Vagina (tissue), 2 donors: ENCODE data around the gene CDK15. TPM values are rescaled to one million over a fixed set of nuclear protein-coding genes. Genes with fewer than 3 reads are reported as not detected.

Experiments used
- DNase-seq, 2 donors: peaks; one replicate each; pipeline ENCODE4 v3.0.0-alpha.2; 2017; ENCODE audit errors: extremely low spot score in 2 of 2
- H3K27ac ChIP-seq: fragments of 200-600 bp; sonication (generic); one replicate; pipeline ENCODE4 v1.5.1; 2019
- H3K27me3 ChIP-seq: fragments of 200-600 bp; sonication (generic); one replicate; pipeline ENCODE4 v1.5.1; 2019
- H3K36me3 ChIP-seq, 2 donors: fragments of 200-600 bp; sonication (generic); one replicate each; pipeline ENCODE4 v1.5.1; 2017 to 2019
- H3K4me1 ChIP-seq: fragments of 200-600 bp; sonication (generic); one replicate; pipeline ENCODE4 v1.5.1; 2019
- H3K4me3 ChIP-seq, 2 donors: fragments of 200-600 bp; sonication (generic); 1 replicate in 1 of 2; 2 replicates in 1 of 2; pipeline ENCODE4 v1.5.1; 2016 to 2019
- H3K9me3 ChIP-seq: fragments of 200-600 bp; sonication (generic); one replicate; pipeline ENCODE4 v1.5.1; 2019
- CTCF ChIP-seq, 3 experiments: fragments of 450-650 bp in 2 of 3; fragments of 200-600 bp in 1 of 3; sonication (generic) in 1 of 3; IDR thresholded peaks; one replicate each; pipeline ENCODE4 v1.5.1; 2017 to 2019; ENCODE audit warnings: antibody characterized with exemption in 3 of 3, mild to moderate bottlenecking in 2 of 3, moderate library complexity in 2 of 3
- POLR2A ChIP-seq, 2 donors: fragments of 450-650 bp; IDR thresholded peaks; one replicate each; pipeline ENCODE4 v1.6.1; 2017; ENCODE audit warnings: antibody characterized with exemption in 2 of 2, mild to moderate bottlenecking in 2 of 2, moderate library complexity in 2 of 2
- POLR2AphosphoS5 ChIP-seq, 2 donors: sonication (generic); formaldehyde crosslinking; IDR thresholded peaks; one replicate each; pipeline ENCODE4 v1.9.0; 2017; ENCODE audit warnings: antibody characterized with exemption in 2 of 2, mild to moderate bottlenecking in 2 of 2, low read depth in 1 of 2; ENCODE audit not compliant: insufficient read depth in 1 of 2
- intact Hi-C: fragments of 100-400 bp; cut with DNase I; formaldehyde crosslinking; loops from one replicate; pipeline ENCODE4 v1.15.1; 2023
- total RNA-seq: library from RNA; depleted of rRNA; stranded (reverse); fragments of >200 nt; gene quantifications from one replicate; pipeline ENCODE4 v1.2.3, GENCODE V29; 2016

Gene CDK15
- total RNA-seq, 1 donor from 2014 or later, result not detected

- no peaks in the 10 kb centered on the region for H3K36me3 ChIP-seq
- DNase-seq, result no peak
- no peak overlapping the region for H3K27ac ChIP-seq
- H3K27me3 ChIP-seq, result no peaks in the 10 kb centered on the region
- H3K4me3 ChIP-seq, result no peak overlapping the region
- no peaks in the 10 kb centered on the region for H3K4me1 ChIP-seq
- TF ChIP-seq CTCF (IDR thresholded peaks at IDR 0.05) (no peak), POLR2AphosphoS5 (IDR thresholded peaks at IDR 0.05; ENCODE audit: insufficient read depth in 1 of 2, low read depth in 1 of 2) (no peak), POLR2A (IDR thresholded peaks at IDR 0.05) (no peak)
- no peaks in the 10 kb centered on the region for H3K9me3 ChIP-seq
- intact Hi-C loops, result no loop called here
These were observed 7.8 kb downstream of the CDK15 start for GRCh38 chr2:201813996-201814760.

- intact Hi-C loops, result no loop called here
- H3K27me3 ChIP-seq, result no peaks in the 10 kb centered on the region
- H3K36me3 ChIP-seq, result no peaks in the 10 kb centered on the region
- DNase-seq, result no peak
- H3K9me3 ChIP-seq, result no peaks in the 10 kb centered on the region
- no peak overlapping the region for H3K27ac ChIP-seq
- H3K4me3 ChIP-seq, result no peak overlapping the region
- TF ChIP-seq POLR2A (IDR thresholded peaks at IDR 0.05) (no peak), POLR2AphosphoS5 (IDR thresholded peaks at IDR 0.05; ENCODE audit: insufficient read depth in 1 of 2, low read depth in 1 of 2) (no peak), CTCF (IDR thresholded peaks at IDR 0.05) (no peak)
- no peaks in the 10 kb centered on the region for H3K4me1 ChIP-seq
These were observed 10.6 kb downstream of the CDK15 start for GRCh38 chr2:201816657-201817575.

GRCh38 chr2:201820383-201821007 lies 14.2 kb downstream of the CDK15 start:
- Histone ChIP-seq H3K9me3 (no peaks in the 10 kb centered on the region), H3K36me3 (no peaks in the 10 kb centered on the region), H3K27ac (no peak overlapping the region), H3K4me1 (no peaks in the 10 kb centered on the region), H3K27me3 (no peaks in the 10 kb centered on the region), H3K4me3 (no peak overlapping the region)
- no peak for DNase-seq
- TF ChIP-seq POLR2A (IDR thresholded peaks at IDR 0.05) (no peak), CTCF (IDR thresholded peaks at IDR 0.05) (no peak), POLR2AphosphoS5 (IDR thresholded peaks at IDR 0.05; ENCODE audit: insufficient read depth in 1 of 2, low read depth in 1 of 2) (no peak)
- intact Hi-C loops, result no loop called here

- no peak overlapping the region for H3K27ac ChIP-seq
- no peak overlapping the region for H3K4me3 ChIP-seq
- TF ChIP-seq POLR2A (IDR thresholded peaks at IDR 0.05) (no peak), POLR2AphosphoS5 (IDR thresholded peaks at IDR 0.05; ENCODE audit: insufficient read depth in 1 of 2, low read depth in 1 of 2) (no peak), CTCF (IDR thresholded peaks at IDR 0.05) (no peak)
- no peak for DNase-seq
- H3K27me3 ChIP-seq, result no peaks in the 10 kb centered on the region
- no peaks in the 10 kb centered on the region for H3K4me1 ChIP-seq
- no peaks in the 10 kb centered on the region for H3K36me3 ChIP-seq
- no peaks in the 10 kb centered on the region for H3K9me3 ChIP-seq
- intact Hi-C loops, result no loop called here
These were observed 14.7 kb downstream of the CDK15 start for GRCh38 chr2:201821080-201821479.
